ENCODE results near the gene NELFA. TPM values are rescaled to one million over a fixed set of nuclear protein-coding genes. Genes with fewer than 3 reads are reported as not detected.
"Not testable (repeated sequence)": the region's sequence is repeated elsewhere in the genome, so short reads cannot be mapped to it uniquely, and the experiment has no call there.

NELFA gene
- polyA plus RNA-seq, 1 donor, result 37.3 TPM

DNA sequence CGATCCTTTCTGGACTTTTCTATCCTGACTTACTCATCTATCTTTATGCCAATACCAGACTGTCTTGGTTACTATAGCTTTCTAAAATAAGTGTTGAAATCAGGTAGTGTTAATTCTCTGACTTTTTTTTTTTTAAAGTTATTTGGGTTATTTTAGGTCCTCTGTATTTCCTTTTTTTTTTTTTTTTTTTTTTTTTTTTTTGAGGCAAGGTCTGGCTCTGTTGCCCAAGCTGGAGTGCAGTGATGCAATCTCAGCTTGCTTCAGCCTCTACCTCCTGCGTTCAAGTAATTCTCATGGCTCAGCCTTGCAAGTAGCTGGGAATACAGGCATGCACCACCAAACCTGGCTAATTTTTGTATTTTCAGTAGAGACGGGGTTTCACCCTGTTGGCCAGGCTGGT is 2.8 kb upstream of the NELFA start:
- no peaks in the 10 kb centered on the region for H3K27me3 ChIP-seq (ENCODE audit: control insufficient read depth, insufficient read depth, low read length)
- DNase-seq, result no peak
- H3K4me3 ChIP-seq (ENCODE audit: low read length), result no peak overlapping the region
- peaks cover 6% of the 10 kb centered on the region for H3K4me1 ChIP-seq (ENCODE audit: control insufficient read depth, insufficient read depth, low read length)
- WGBS (ENCODE audit: insufficient coverage, low lambda C conversion rate), result 100% methylated on average over 1 of the region's 3 CpGs
- H3K36me3 ChIP-seq (ENCODE audit: control insufficient read depth, insufficient read depth, low read length), result peaks cover 3% of the 10 kb centered on the region
- H3K27ac ChIP-seq (ENCODE audit: low read length), result no peak overlapping the region
- no peaks in the 10 kb centered on the region for H3K9me3 ChIP-seq (ENCODE audit: control insufficient read depth, low read depth, low read length)

- DNase-seq, result peak; percentile 70 to 82
- peaks cover 6% of the 10 kb centered on the region for H3K4me1 ChIP-seq (ENCODE audit: control insufficient read depth, insufficient read depth, low read length)
- peak overlapping the region; percentile 99 for H3K4me3 ChIP-seq (ENCODE audit: low read length)
- WGBS (ENCODE audit: insufficient coverage, low lambda C conversion rate), result 22% methylated on average over 4 of the region's 23 CpGs
- no peaks in the 10 kb centered on the region for H3K27me3 ChIP-seq (ENCODE audit: control insufficient read depth, insufficient read depth, low read length)
- no peaks in the 10 kb centered on the region for H3K9me3 ChIP-seq (ENCODE audit: control insufficient read depth, low read depth, low read length)
- peak overlapping the region; percentile 93 for H3K27ac ChIP-seq (ENCODE audit: low read length)
- peaks cover 9% of the 10 kb centered on the region for H3K36me3 ChIP-seq (ENCODE audit: control insufficient read depth, insufficient read depth, low read length)
Measured at GRCh38 chr4:2009651-2010233, 968 bp upstream of the NELFA start.

DNA sequence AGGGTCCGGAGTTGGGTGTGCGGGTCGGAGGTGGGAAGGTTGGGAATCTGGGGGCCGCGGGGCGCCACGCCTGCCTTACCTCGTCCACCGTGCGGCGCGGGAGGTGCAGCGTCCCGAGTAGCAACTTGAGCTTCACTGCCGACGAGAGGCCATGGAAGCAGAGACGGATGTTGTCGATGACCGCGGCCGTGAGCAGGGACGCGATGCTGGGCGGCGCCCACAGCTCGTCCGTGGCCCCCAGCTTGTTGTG is 178 bp downstream of the NELFA start:
- H3K9me3 ChIP-seq (ENCODE audit: control insufficient read depth, low read depth, low read length), result no peaks in the 10 kb centered on the region
- peaks cover 10% of the 10 kb centered on the region for H3K36me3 ChIP-seq (ENCODE audit: control insufficient read depth, insufficient read depth, low read length)
- peak overlapping the region; percentile 93 for H3K27ac ChIP-seq (ENCODE audit: low read length)
- no peaks in the 10 kb centered on the region for H3K27me3 ChIP-seq (ENCODE audit: control insufficient read depth, insufficient read depth, low read length)
- no peak for DNase-seq
- peak overlapping the region; percentile 99 for H3K4me3 ChIP-seq (ENCODE audit: low read length)
- WGBS (ENCODE audit: insufficient coverage, low lambda C conversion rate), result no CpG with 5 or more reads among the region's 27 CpGs
- H3K4me1 ChIP-seq (ENCODE audit: control insufficient read depth, insufficient read depth, low read length), result peaks cover 6% of the 10 kb centered on the region

- H3K27me3 ChIP-seq (ENCODE audit: control insufficient read depth, insufficient read depth, low read length), result no peaks in the 10 kb centered on the region
- WGBS (ENCODE audit: insufficient coverage, low lambda C conversion rate), result 0% methylated on average over 5 of the region's 57 CpGs
- no peaks in the 10 kb centered on the region for H3K9me3 ChIP-seq (ENCODE audit: control insufficient read depth, low read depth, low read length)
- H3K27ac ChIP-seq (ENCODE audit: low read length), result peak overlapping the region; percentile 93
- DNase-seq, result no peak
- peak overlapping the region; percentile 99 for H3K4me3 ChIP-seq (ENCODE audit: low read length)
- peaks cover 15% of the 10 kb centered on the region for H3K36me3 ChIP-seq (ENCODE audit: control insufficient read depth, insufficient read depth, low read length)
- H3K4me1 ChIP-seq (ENCODE audit: control insufficient read depth, insufficient read depth, low read length), result peaks cover 6% of the 10 kb centered on the region
Measured at GRCh38 chr4:2007804-2008670, 737 bp downstream of the NELFA start.

- H3K27ac ChIP-seq (ENCODE audit: low read length), result no peak overlapping the region
- H3K9me3 ChIP-seq (ENCODE audit: control insufficient read depth, low read depth, low read length), result no peaks in the 10 kb centered on the region
- no peak for DNase-seq
- WGBS (ENCODE audit: insufficient coverage, low lambda C conversion rate), result no CpG with 5 or more reads among the region's 15 CpGs
- peaks cover 15% of the 10 kb centered on the region for H3K36me3 ChIP-seq (ENCODE audit: control insufficient read depth, insufficient read depth, low read length)
- H3K4me3 ChIP-seq (ENCODE audit: low read length), result peak overlapping the region; percentile 99
- H3K4me1 ChIP-seq (ENCODE audit: control insufficient read depth, insufficient read depth, low read length), result peaks cover 6% of the 10 kb centered on the region
- no peaks in the 10 kb centered on the region for H3K27me3 ChIP-seq (ENCODE audit: control insufficient read depth, insufficient read depth, low read length)
Measured at GRCh38 chr4:2006956-2007653, 1.7 kb downstream of the NELFA start.

- no CpG with 5 or more reads among the region's 7 CpGs for WGBS (ENCODE audit: insufficient coverage, low lambda C conversion rate)
- no peak overlapping the region for H3K27ac ChIP-seq (ENCODE audit: low read length)
- no peaks in the 10 kb centered on the region for H3K9me3 ChIP-seq (ENCODE audit: control insufficient read depth, low read depth, low read length)
- no peak for DNase-seq
- peaks cover 6% of the 10 kb centered on the region for H3K4me1 ChIP-seq (ENCODE audit: control insufficient read depth, insufficient read depth, low read length)
- H3K36me3 ChIP-seq (ENCODE audit: control insufficient read depth, insufficient read depth, low read length), result peaks cover 15% of the 10 kb centered on the region
- no peak overlapping the region for H3K4me3 ChIP-seq (ENCODE audit: low read length)
- no peaks in the 10 kb centered on the region for H3K27me3 ChIP-seq (ENCODE audit: control insufficient read depth, insufficient read depth, low read length)
Measured at GRCh38 chr4:2006367-2006766, 2.4 kb downstream of the NELFA start.

DNA sequence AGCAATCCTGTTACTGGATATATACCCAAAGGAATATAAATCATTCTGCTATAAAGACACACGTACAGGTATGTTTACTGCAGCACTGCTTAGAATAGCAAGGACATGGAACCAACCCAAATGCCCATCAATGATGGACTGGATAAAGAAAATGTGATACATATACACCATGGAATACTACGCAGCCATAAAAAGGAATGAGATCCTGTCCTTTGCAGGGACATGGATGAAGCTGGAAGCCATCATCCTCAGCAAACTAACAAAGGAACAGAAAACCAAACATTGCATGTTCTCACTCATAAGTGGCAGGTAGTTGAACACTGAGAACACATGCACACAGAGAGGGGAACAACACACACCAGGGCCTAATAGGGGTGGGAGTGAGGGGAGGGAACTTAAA is 5.4 kb downstream of the NELFA start:
- H3K4me1 ChIP-seq (ENCODE audit: control insufficient read depth, insufficient read depth, low read length); H3K27me3 ChIP-seq (ENCODE audit: control insufficient read depth, insufficient read depth, low read length): not testable (repeated sequence)

DNA sequence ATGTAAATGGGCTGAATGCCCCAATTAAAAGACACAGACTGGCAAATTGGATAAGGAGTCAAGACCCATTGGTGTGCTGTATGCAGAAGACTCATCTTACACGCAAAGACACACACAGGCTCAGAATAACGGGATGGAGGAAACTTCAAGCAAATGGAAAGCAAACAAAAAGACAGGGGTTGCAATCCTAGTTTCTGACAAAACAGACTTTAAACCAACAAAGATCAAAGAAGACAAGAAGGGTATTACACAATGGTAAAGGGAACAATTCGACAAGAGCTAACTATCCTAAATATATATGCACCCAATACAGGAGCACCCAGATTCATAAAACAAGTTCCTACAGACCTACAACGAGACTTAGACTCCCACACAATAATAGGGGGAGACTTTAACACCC is 9.5 kb downstream of the NELFA start:
- H3K4me1 ChIP-seq (ENCODE audit: control insufficient read depth, insufficient read depth, low read length); DNase-seq; H3K9me3 ChIP-seq (ENCODE audit: control insufficient read depth, low read depth, low read length); H3K27ac ChIP-seq (ENCODE audit: low read length); H3K36me3 ChIP-seq (ENCODE audit: control insufficient read depth, insufficient read depth, low read length); H3K27me3 ChIP-seq (ENCODE audit: control insufficient read depth, insufficient read depth, low read length); H3K4me3 ChIP-seq (ENCODE audit: low read length): not testable (repeated sequence)
- WGBS (ENCODE audit: insufficient coverage, low lambda C conversion rate), result 80% methylated on average over 1 of the region's 4 CpGs

More for the DNA sequence above, 5.4 kb downstream of the NELFA start:
- not testable (repeated sequence) for H3K27ac ChIP-seq (ENCODE audit: low read length); H3K4me3 ChIP-seq (ENCODE audit: low read length); DNase-seq; H3K9me3 ChIP-seq (ENCODE audit: control insufficient read depth, low read depth, low read length)
- no CpG with 5 or more reads among the region's 2 CpGs for WGBS (ENCODE audit: insufficient coverage, low lambda C conversion rate)
- H3K36me3 ChIP-seq (ENCODE audit: control insufficient read depth, insufficient read depth, low read length), result peaks cover 15% of the 10 kb centered on the region

GRCh38 chr4:1998296-1998695 is 10.5 kb downstream of the NELFA start:
- WGBS (ENCODE audit: insufficient coverage, low lambda C conversion rate), result 45% methylated on average over 4 of the region's 7 CpGs

GRCh38 chr4:1997712-1998111 is 11.1 kb downstream of the NELFA start:
- WGBS (ENCODE audit: insufficient coverage, low lambda C conversion rate), result no CpG with 5 or more reads among the region's 4 CpGs
- no peak for DNase-seq

More at GRCh38 chr4:1998296-1998695, 10.5 kb downstream of the NELFA start:
- Histone ChIP-seq H3K4me1 (ENCODE audit: control insufficient read depth, insufficient read depth, low read length) (peaks cover 6% of the 10 kb centered on the region), H3K9me3 (ENCODE audit: control insufficient read depth, low read depth, low read length) (peaks cover 6% of the 10 kb centered on the region), H3K36me3 (ENCODE audit: control insufficient read depth, insufficient read depth, low read length) (peaks cover 4% of the 10 kb centered on the region), H3K27ac (ENCODE audit: low read length) (no peak overlapping the region), H3K27me3 (ENCODE audit: control insufficient read depth, insufficient read depth, low read length) (no peaks in the 10 kb centered on the region), H3K4me3 (ENCODE audit: low read length) (no peak overlapping the region)
- DNase-seq, result peak in 1 of 2 donors; percentile 45

More at GRCh38 chr4:1997712-1998111, 11.1 kb downstream of the NELFA start:
- Histone ChIP-seq H3K27me3 (ENCODE audit: control insufficient read depth, insufficient read depth, low read length) (no peaks in the 10 kb centered on the region), H3K9me3 (ENCODE audit: control insufficient read depth, low read depth, low read length) (peaks cover 6% of the 10 kb centered on the region), H3K36me3 (ENCODE audit: control insufficient read depth, insufficient read depth, low read length) (peaks cover 2% of the 10 kb centered on the region), H3K27ac (ENCODE audit: low read length) (no peak overlapping the region), H3K4me3 (ENCODE audit: low read length) (no peak overlapping the region), H3K4me1 (ENCODE audit: control insufficient read depth, insufficient read depth, low read length) (peaks cover 6% of the 10 kb centered on the region)

Measured in large intestine (tissue), 3 donors.